GM20000 (cell line): Measurements from ENCODE around the gene SAPCD2.
A peak's percentile ranks its signal among the peaks of the same experiment; 100 is the strongest.

Source experiments
- DNase-seq: peaks from one replicate; pipeline ENCODE4 v3.0.0; 2012; ENCODE audit warnings: low spot score
- CTCF ChIP-seq: IDR thresholded peaks from 2 replicates; pipeline ENCODE4 v1.5.1; 2012; ENCODE audit warnings: mild to moderate bottlenecking, control low read depth; ENCODE audit errors: extremely low read depth, missing control alignments

SAPCD2 gene

GRCh38 chr9:137023157-137023556, 47.2 kb downstream of the SAPCD2 start:
- no peak for TF ChIP-seq CTCF
- DNase-seq = no peak

DNA sequence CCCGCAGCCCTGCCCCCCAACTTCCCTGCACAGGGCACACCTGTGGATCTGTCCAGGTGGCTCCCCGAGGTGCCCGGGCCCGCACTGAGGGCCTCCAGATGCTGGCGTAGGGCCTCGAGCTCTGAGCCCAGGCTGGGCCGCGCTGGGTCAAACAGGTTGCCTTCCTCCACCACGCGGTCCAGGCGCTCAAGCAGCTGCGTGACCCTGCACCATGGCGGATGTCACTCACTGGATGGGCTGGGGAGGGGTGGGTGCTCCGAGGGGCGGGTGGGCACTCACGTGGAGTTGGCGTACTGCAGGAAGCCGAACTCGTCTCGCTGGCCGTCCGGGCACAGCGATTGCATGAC, 47.7 kb downstream of the SAPCD2 start:
- no peak for TF ChIP-seq CTCF

DNA sequence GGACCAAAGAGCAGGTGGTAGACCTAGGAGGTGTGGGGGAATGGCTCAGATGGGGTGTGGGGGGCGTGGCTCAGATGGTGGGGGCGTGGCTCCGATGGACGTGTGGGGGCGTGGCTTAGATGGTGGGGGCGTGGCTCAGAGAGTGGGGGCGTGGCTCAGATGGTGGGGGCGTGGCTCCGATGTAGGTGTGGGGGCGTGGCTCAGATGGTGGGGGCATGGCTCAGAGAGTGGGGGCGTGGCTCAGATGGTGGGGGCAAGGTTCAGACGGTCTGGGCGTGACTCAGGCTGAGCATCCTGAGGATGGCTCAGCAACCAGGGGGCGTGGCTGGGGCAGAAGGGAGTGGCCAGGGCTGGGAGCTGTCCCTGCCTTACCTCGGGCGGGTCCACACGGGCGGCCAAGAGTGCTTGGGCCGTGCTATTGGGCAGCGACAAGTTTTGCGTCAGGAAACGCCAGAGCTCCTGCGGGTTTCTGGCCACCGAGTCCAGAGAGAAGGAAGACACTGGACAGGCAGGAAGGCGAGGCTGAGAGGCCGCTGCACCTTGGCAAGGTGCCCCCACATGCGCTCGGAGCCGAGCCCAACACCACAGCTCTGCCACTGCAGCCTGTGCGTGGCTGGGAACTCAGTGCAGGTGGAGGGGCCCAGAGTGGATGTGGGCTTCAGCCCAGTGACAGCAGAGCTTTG, 48.2 kb downstream of the SAPCD2 start:
- DNase-seq = peak; percentile 73
- no peak for TF ChIP-seq CTCF

More for the DNA sequence above, 47.7 kb downstream of the SAPCD2 start:
- DNase-seq = no peak

DNA sequence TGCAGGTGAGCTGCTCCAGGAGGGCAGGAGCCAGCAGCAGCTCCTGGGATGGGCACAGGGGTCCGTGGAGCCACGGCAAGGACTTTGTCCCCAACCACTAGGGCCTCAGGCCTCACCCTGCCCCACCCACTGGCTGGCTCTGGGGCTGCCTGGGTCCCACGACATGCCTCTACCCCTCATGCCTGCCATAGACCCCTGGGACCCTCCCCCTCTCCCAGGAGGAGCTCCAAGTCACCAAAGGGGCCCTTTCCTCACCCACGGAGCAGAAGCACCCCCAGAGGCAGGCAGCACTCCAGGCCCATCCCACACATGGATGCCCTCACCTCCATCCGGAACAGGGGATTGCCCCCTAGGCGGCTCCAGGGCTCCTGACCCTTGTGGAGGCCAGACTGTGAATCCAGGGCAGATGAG, 48.8 kb downstream of the SAPCD2 start:
- no peak for TF ChIP-seq CTCF
- DNase-seq = no peak

GRCh38 chr9:137020771-137021567, 49.4 kb downstream of the SAPCD2 start:
- no peak for DNase-seq
- no peak for TF ChIP-seq CTCF

DNA sequence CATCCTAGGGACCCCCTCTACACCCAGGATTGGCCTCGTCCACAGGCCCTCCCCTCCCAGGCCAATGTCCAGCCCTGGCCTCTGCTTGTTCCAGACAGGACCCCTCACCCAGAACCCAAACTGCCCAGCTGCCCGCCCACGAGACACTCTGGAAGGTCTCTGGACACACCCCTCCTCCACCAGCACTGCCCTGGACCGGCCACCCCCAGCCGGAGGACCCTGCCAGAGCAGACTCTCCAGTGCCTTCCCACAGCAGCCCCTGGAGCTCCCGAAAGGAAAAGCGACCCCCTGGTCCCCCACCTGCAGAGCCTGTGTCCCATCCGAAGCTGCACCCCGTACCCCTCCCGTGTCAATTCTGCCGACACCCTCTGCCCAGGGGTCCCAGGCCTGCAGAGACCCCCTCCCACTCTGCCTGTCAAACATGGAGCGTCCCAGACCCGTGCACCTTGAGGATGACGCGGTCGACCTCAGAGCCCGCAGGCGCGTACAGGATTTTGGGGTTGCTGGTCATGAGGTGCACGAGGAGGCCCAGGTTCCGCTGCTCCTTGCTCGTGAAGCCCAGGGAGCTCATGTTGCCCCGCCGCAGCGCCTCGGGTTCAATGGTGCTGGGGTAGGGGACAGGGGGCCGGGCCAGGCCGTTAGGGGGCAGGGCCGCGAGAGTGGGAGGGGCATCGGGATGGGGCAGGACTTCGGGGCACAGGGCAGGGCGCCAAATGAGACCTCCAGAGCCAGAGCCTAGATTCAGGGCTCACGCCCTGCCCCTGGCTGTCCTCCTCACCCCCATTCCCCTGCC, 50.3 kb downstream of the SAPCD2 start:
- TF ChIP-seq CTCF = no peak

More for the DNA sequence above, 50.3 kb downstream of the SAPCD2 start:
- no peak for DNase-seq
